Mammary epithelial cell (primary cell): ENCODE measurements around the gene SFT2D1.
"Not testable (repeated sequence)": the region's sequence is repeated elsewhere in the genome, so short reads cannot be mapped to it uniquely, and the experiment has no call there.

Experiments
- CTCF ChIP-seq, 2 donors: IDR thresholded peaks in 1 of 2; conservative IDR thresholded peaks in 1 of 2; 2 replicates each; pipeline ENCODE4 v1.5.1; 2011 to 2012; ENCODE audit warnings: inconsistent platforms in 2 of 2, low read length in 2 of 2, mild to moderate bottlenecking in 2 of 2, control low read depth in 1 of 2, low read depth in 1 of 2; ENCODE audit not compliant: insufficient read depth in 1 of 2; ENCODE audit errors: extremely low read depth in 1 of 2
- EZH2 ChIP-seq: IDR thresholded peaks from 2 replicates; pipeline ENCODE4 v1.6.1; 2012; ENCODE audit warnings: low read length, inconsistent platforms, borderline replicate concordance

- TF ChIP-seq CTCF (conservative IDR thresholded peaks at IDR 0.05 in 1 of 2, IDR thresholded peaks at IDR 0.05 in 1 of 2; ENCODE audit: extremely low read depth in 1 of 2, insufficient read depth in 1 of 2, low read depth in 1 of 2, low read length in 2 of 2) = peak in 1 of 2 donors; percentile 14
- TF ChIP-seq EZH2 = not testable (repeated sequence)
Observed at GRCh38 chr6:166383802-166384363, 41.5 kb upstream of the SFT2D1 start.
